IMR-90 (cell line): ENCODE measurements around the gene DSCAM. TPM values are rescaled to one million over a fixed set of nuclear protein-coding genes. Genes with fewer than 3 reads are reported as not detected.

Source experiments
- ATAC-seq: fragments of 200-7000 bp; cut with Tn5 transposase; 2 replicates; pipeline ENCODE4 v1.9.1; 2020; ENCODE audit warnings: low read depth, mild to moderate bottlenecking, moderate library complexity
- BruUV-seq: library from RNA; stranded (reverse); fragments of 400-500 nt; replicated peaks from 2 replicates; lab custom pipeline; 2021; lab: Mats Ljungman, UMichigan
- CTCF ChIA-PET: fragments of 300-600 bp; formaldehyde crosslinking; extraction: SDS; loops from one replicate; lab custom pipeline; 2021; ENCODE audit warnings: antibody characterized with exemption; lab: Yijun Ruan, JAX
- POLR2A ChIA-PET: fragments of 300-600 bp; sonication (Branson Sonifier 250); formaldehyde crosslinking; loops from one replicate; lab custom pipeline; 2022; ENCODE audit warnings: antibody characterized with exemption; ENCODE audit not compliant: unreplicated experiment; lab: Charles Lee
- DNase-seq: peaks from one replicate; pipeline ENCODE4 v3.0.0; 2013
- H2AFZ ChIP-seq: replicated peaks from 2 replicates; pipeline ENCODE3; 2013; ENCODE audit warnings: low read length, mild to moderate bottlenecking; ENCODE audit not compliant: poor library complexity
- H2AK5ac ChIP-seq: 2 replicates; pipeline ENCODE4 v1.6.1; 2013; ENCODE audit warnings: low read depth, low read length, inconsistent platforms
- H2AK9ac ChIP-seq: replicated peaks from 2 replicates; pipeline ENCODE3; 2013; ENCODE audit warnings: mild to moderate bottlenecking, low read depth, low read length, moderate library complexity; ENCODE audit not compliant: poor library complexity
- H2BK120ac ChIP-seq: 2 replicates; pipeline ENCODE4 v1.6.1; 2013; ENCODE audit warnings: low read depth, low read length, inconsistent platforms
- H2BK15ac ChIP-seq: 3 replicates; pipeline ENCODE4 v1.6.1; 2013; ENCODE audit warnings: low read depth, low read length, inconsistent platforms
- H2BK20ac ChIP-seq: 2 replicates; pipeline ENCODE4 v1.6.1; 2013; ENCODE audit warnings: low read depth, mild to moderate bottlenecking, inconsistent platforms, low read length, moderate library complexity
- H2BK5ac ChIP-seq: 2 replicates; pipeline ENCODE4 v1.6.1; 2013; ENCODE audit warnings: mild to moderate bottlenecking, low read depth, low read length, inconsistent platforms; ENCODE audit not compliant: poor library complexity, severe bottlenecking
- H3K14ac ChIP-seq: replicated peaks from 2 replicates; pipeline ENCODE4 v1.6.1; 2013; ENCODE audit warnings: low read depth, low read length, inconsistent platforms
- H3K18ac ChIP-seq: 2 replicates; pipeline ENCODE4 v1.6.1; 2013; ENCODE audit warnings: low read depth, low read length, control low read depth
- H3K23ac ChIP-seq: 2 replicates; pipeline ENCODE4 v1.6.1; 2013; ENCODE audit warnings: low read depth, low read length, inconsistent platforms
- H3K27ac ChIP-seq: 2 replicates; pipeline ENCODE4 v1.5.1; 2013; ENCODE audit warnings: mild to moderate bottlenecking, control low read depth, low read length; ENCODE audit not compliant: insufficient read depth
- H3K27me3 ChIP-seq: 2 replicates; pipeline ENCODE4 v1.6.1; 2013; ENCODE audit warnings: low read length; ENCODE audit not compliant: control insufficient read depth, insufficient read depth
- H3K36me3 ChIP-seq: 2 replicates; pipeline ENCODE4 v1.6.1; 2013; ENCODE audit warnings: low read length, mixed read lengths; ENCODE audit not compliant: control insufficient read depth, insufficient read depth
- H3K4ac ChIP-seq: 2 replicates; pipeline ENCODE4 v1.6.1; 2013; ENCODE audit warnings: low read depth, low read length, inconsistent platforms
- H3K4me1 ChIP-seq: 2 replicates; pipeline ENCODE4 v1.6.1; 2013; ENCODE audit warnings: low read length, mixed read lengths; ENCODE audit not compliant: control insufficient read depth, insufficient read depth
- H3K4me2 ChIP-seq: 2 replicates; pipeline ENCODE4 v1.6.1; 2013; ENCODE audit warnings: low read depth, mild to moderate bottlenecking, control low read depth, low read length, moderate library complexity
- H3K4me3 ChIP-seq: 2 replicates; pipeline ENCODE4 v1.5.1; 2013; ENCODE audit warnings: low read depth, mild to moderate bottlenecking, control low read depth, low read length, moderate library complexity; ENCODE audit not compliant: insufficient read depth
- H3K56ac ChIP-seq: 2 replicates; pipeline ENCODE4 v1.6.1; 2013; ENCODE audit warnings: low read length, inconsistent platforms; ENCODE audit not compliant: insufficient read depth; ENCODE audit errors: extremely low read depth
- H3K79me1 ChIP-seq, 2 experiments: 2 replicates each; pipeline ENCODE4 v1.6.1; 2013; ENCODE audit warnings: low read length in 2 of 2, inconsistent platforms in 1 of 2, low read depth in 1 of 2
- H3K9ac ChIP-seq: 2 replicates; pipeline ENCODE4 v1.6.1; 2013; ENCODE audit warnings: low read depth, low read length, control low read depth
- H3K9me1 ChIP-seq: 2 replicates; pipeline ENCODE4 v1.6.1; 2013; ENCODE audit warnings: low read length, inconsistent platforms; ENCODE audit not compliant: insufficient read depth
- H3K9me3 ChIP-seq: 2 replicates; pipeline ENCODE4 v1.6.1; 2013; ENCODE audit warnings: low read length; ENCODE audit not compliant: control insufficient read depth, insufficient read depth
- H4K20me1 ChIP-seq: 2 replicates; pipeline ENCODE4 v1.6.1; 2013; ENCODE audit warnings: low read length, inconsistent platforms; ENCODE audit not compliant: insufficient read depth
- H4K5ac ChIP-seq: 2 replicates; pipeline ENCODE4 v1.6.1; 2013; ENCODE audit warnings: mild to moderate bottlenecking, low read depth, low read length, control low read depth
- H4K8ac ChIP-seq, 2 experiments: 2 replicates each; pipeline ENCODE4 v1.6.1; 2013; ENCODE audit warnings: low read depth in 2 of 2, low read length in 2 of 2, control low read depth in 1 of 2, inconsistent platforms in 1 of 2
- H4K91ac ChIP-seq: 2 replicates; pipeline ENCODE4 v1.6.1; 2013; ENCODE audit warnings: low read depth, low read length, inconsistent platforms; ENCODE audit not compliant: insufficient read depth
- BHLHE40 ChIP-seq: fragments of 150-350 bp; IDR thresholded peaks from 2 replicates; pipeline ENCODE4 v1.6.1; 2016; ENCODE audit warnings: mild to moderate bottlenecking, low read depth, low read length
- MAFK ChIP-seq: IDR thresholded peaks from 2 replicates; pipeline ENCODE4 v1.6.1; 2012; ENCODE audit warnings: low read depth, low read length, improper control_type of control experiment
- RFX5 ChIP-seq: IDR thresholded peaks from 2 replicates; pipeline ENCODE4 v1.8.0; 2012; ENCODE audit warnings: low read depth, mild to moderate bottlenecking, low read length, moderate library complexity
- WGBS, 2 experiments: methylation state at CpG; one replicate each; pipeline versions ENCODE4 v1.1.5 to v1.1.7; 2013; ENCODE audit warnings: missing lambda C conversion rate in 2 of 2; ENCODE audit not compliant: insufficient read length in 1 of 2; ENCODE audit errors: extremely low coverage in 2 of 2; 5-methylcytosine and 5-hydroxymethylcytosine counted together
- dilution Hi-C: fragments of 300-500 bp; cut with HindIII; formaldehyde crosslinking; loops from one replicate; pipeline ENCODE4 v1.14.3; 2018; ENCODE audit warnings: low sequenced_read_pairs; ENCODE audit not compliant: unreplicated experiment
- in situ Hi-C: fragments of 300-500 bp; cut with MboI; formaldehyde crosslinking; loops from 3 replicates; pipeline ENCODE4 v1.14.3; 2019; ENCODE audit warnings: low sequenced_read_pairs, inconsistent platforms, mixed read lengths
- intact Hi-C: fragments of 100-400 bp; cut with micrococcal nuclease; formaldehyde crosslinking; loops from 2 replicates; pipeline ENCODE4 v1.10.0; 2022
- polyA plus RNA-seq, 3 experiments: library from polyadenylated mRNA; depleted of rRNA; stranded (reverse); fragments of >200 nt; gene quantifications; 2 replicates each; pipeline ENCODE4 v1.2.3, GENCODE V29; 2012; ENCODE audit warnings: low replicate concordance in 1 of 3
- total RNA-seq: library from RNA; depleted of rRNA; stranded (reverse); fragments of >200 nt; gene quantifications from 2 replicates; pipeline ENCODE4 v1.2.3, GENCODE V29; 2012
- TF ChIP-seq, protein P1 (sequence below): fragments of 150-350 bp; IDR thresholded peaks from 2 replicates; pipeline ENCODE4 v1.6.1; 2017; ENCODE audit warnings: mild to moderate bottlenecking, antibody characterized with exemption, low read length, low read depth

DSCAM gene
- total and polyA plus RNA-seq, 2 of the 4 experiments (the other 2 are of a cell fraction): under 0.01 to 0.02 TPM

GRCh38 chr21:40257342-40257741, 589.6 kb downstream of the DSCAM start:
- Histone ChIP-seq H3K36me3 (no peaks in the 10 kb centered on the region), H2BK20ac (no peak overlapping the region), H2BK120ac (no peak overlapping the region), H3K27me3 (no peaks in the 10 kb centered on the region), H3K4me1 (no peaks in the 10 kb centered on the region), H3K79me1 (no peaks in the 10 kb centered on the region), H4K91ac (no peak overlapping the region), H3K27ac (no peak overlapping the region), H4K20me1 (no peaks in the 10 kb centered on the region), H3K18ac (no peak overlapping the region), H3K4me3 (no peak overlapping the region), H2AK9ac (no peak overlapping the region), H2AFZ (no peak overlapping the region), H3K4ac (no peak overlapping the region), H3K56ac (no peak overlapping the region), H3K9me3 (peaks cover 23% of the 10 kb centered on the region), H4K8ac (no peak overlapping the region), H3K9me1 (no peaks in the 10 kb centered on the region), H3K9ac (no peak overlapping the region), H3K14ac (no peak overlapping the region), H3K4me2 (no peak overlapping the region), H3K23ac (no peak overlapping the region), H2BK5ac (no peak overlapping the region), H4K5ac (no peak overlapping the region), H2BK15ac (no peak overlapping the region), H2AK5ac (no peak overlapping the region)
- WGBS, 2 experiments: 60% methylated on average over 1 of the region's 3 CpGs; no CpG with 5 or more reads in 1 of the 2 experiments
- TF ChIP-seq, protein P1, sequence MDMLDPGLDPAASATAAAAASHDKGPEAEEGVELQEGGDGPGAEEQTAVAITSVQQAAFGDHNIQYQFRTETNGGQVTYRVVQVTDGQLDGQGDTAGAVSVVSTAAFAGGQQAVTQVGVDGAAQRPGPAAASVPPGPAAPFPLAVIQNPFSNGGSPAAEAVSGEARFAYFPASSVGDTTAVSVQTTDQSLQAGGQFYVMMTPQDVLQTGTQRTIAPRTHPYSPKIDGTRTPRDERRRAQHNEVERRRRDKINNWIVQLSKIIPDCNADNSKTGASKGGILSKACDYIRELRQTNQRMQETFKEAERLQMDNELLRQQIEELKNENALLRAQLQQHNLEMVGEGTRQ: no peak
- TF ChIP-seq RFX5 (no peak), BHLHE40 (no peak), MAFK (no peak)
- in situ Hi-C loops: no loop called here
- DNase-seq (no peak), ATAC-seq (no peak)
- intact Hi-C loops: no loop called here
- dilution Hi-C loops: no loop called here
- CTCF ChIA-PET: no interaction called here
- POLR2A ChIA-PET: no interaction called here
- BruUV-seq: no TSS peak
